Fibroblast of lung (primary cell): ENCODE results near the gene HLF. TPM values are rescaled to one million over a fixed set of nuclear protein-coding genes. Genes with fewer than 3 reads are reported as not detected.

Experiments
- DNase-seq, 2 donors: peaks; one replicate each; pipeline versions ENCODE4 v3.0.0 to v3.0.0-alpha.2; 2010; ENCODE audit warnings: low read depth in 2 of 2
- H2AFZ ChIP-seq: 2 replicates; pipeline ENCODE4 v1.5.1; 2012; ENCODE audit warnings: low read length, control low read depth, inconsistent platforms
- H3K27ac ChIP-seq: 2 replicates; pipeline ENCODE4 v1.5.1; 2011; ENCODE audit warnings: low read length, control low read depth; ENCODE audit not compliant: insufficient read depth
- H3K27me3 ChIP-seq: 2 replicates; pipeline ENCODE4 v1.5.1; 2011; ENCODE audit warnings: mild to moderate bottlenecking, low read length; ENCODE audit not compliant: control insufficient read depth, insufficient read depth
- H3K36me3 ChIP-seq: 2 replicates; pipeline ENCODE4 v1.5.1; 2011; ENCODE audit warnings: low read length; ENCODE audit not compliant: control insufficient read depth, insufficient read depth
- H3K4me1 ChIP-seq: 2 replicates; pipeline ENCODE4 v1.5.1; 2011; ENCODE audit warnings: low read length; ENCODE audit not compliant: control insufficient read depth, insufficient read depth; ENCODE audit errors: extremely low read depth
- H3K4me2 ChIP-seq: 2 replicates; pipeline ENCODE4 v1.5.1; 2011; ENCODE audit warnings: low read length, control low read depth; ENCODE audit not compliant: insufficient read depth; ENCODE audit errors: extremely low read depth
- H3K4me3 ChIP-seq, 4 experiments: fragments of 200-600 bp in 1 of 4; sonication (generic) in 1 of 4; replicated peaks in 1 of 4; 2 replicates each; pipeline ENCODE4 v1.5.1; 2011 to 2016; ENCODE audit warnings: low read length in 4 of 4, low read depth in 3 of 4, mild to moderate bottlenecking in 3 of 4, control low read depth in 2 of 4, inconsistent platforms in 1 of 4, mixed read lengths in 1 of 4; ENCODE audit not compliant: insufficient read depth in 1 of 4; ENCODE audit errors: control extremely low read depth in 1 of 4
- H3K79me2 ChIP-seq: 2 replicates; pipeline ENCODE4 v1.5.1; 2012; ENCODE audit warnings: mild to moderate bottlenecking, low read length, inconsistent platforms; ENCODE audit not compliant: control insufficient read depth, insufficient read depth
- H3K9ac ChIP-seq: 2 replicates; pipeline ENCODE4 v1.5.1; 2011; ENCODE audit warnings: mild to moderate bottlenecking, low read length, control low read depth; ENCODE audit not compliant: insufficient read depth
- H3K9me3 ChIP-seq: 2 replicates; pipeline ENCODE4 v1.5.1; 2012; ENCODE audit warnings: low read depth, low read length; ENCODE audit not compliant: control insufficient read depth, insufficient read depth
- H4K20me1 ChIP-seq: 2 replicates; pipeline ENCODE4 v1.5.1; 2011; ENCODE audit warnings: low read length; ENCODE audit not compliant: control insufficient read depth, insufficient read depth; ENCODE audit errors: extremely low read depth
- EZH2 ChIP-seq: IDR thresholded peaks from 2 replicates; pipeline ENCODE4 v1.5.1; 2012; ENCODE audit warnings: low read length, control low read depth, mild to moderate bottlenecking; ENCODE audit errors: missing control alignments
- polyA plus RNA-seq, 2 donors: library from polyadenylated mRNA; depleted of rRNA in 1 of 2; stranded (reverse) in 1 of 2; unstranded in 1 of 2; fragments of >200 nt; gene quantifications; 2 replicates each; pipeline ENCODE4 v1.2.1, GENCODE V29; 2011 to 2012; ENCODE audit warnings: missing spikeins in 1 of 2
- total RNA-seq: library from RNA; depleted of rRNA; stranded (reverse); fragments of >200 nt; gene quantifications from 2 replicates; pipeline ENCODE4 v1.2.1, GENCODE V29; 2014
- TF ChIP-seq, protein P1 (sequence below), 2 donors: IDR thresholded peaks in 1 of 2; conservative IDR thresholded peaks in 1 of 2; 1 replicate in 1 of 2; 2 replicates in 1 of 2; pipeline ENCODE4 v1.5.1; 2011 to 2012; ENCODE audit warnings: low read length in 2 of 2, control low read depth in 1 of 2, inconsistent platforms in 1 of 2, low read depth in 1 of 2, mild to moderate bottlenecking in 1 of 2

The HLF gene
- total and polyA plus RNA-seq, 2 donors (not counting 1 experiment from before 2014, with no cell fraction given): 0.17 to 0.69 TPM

DNA sequence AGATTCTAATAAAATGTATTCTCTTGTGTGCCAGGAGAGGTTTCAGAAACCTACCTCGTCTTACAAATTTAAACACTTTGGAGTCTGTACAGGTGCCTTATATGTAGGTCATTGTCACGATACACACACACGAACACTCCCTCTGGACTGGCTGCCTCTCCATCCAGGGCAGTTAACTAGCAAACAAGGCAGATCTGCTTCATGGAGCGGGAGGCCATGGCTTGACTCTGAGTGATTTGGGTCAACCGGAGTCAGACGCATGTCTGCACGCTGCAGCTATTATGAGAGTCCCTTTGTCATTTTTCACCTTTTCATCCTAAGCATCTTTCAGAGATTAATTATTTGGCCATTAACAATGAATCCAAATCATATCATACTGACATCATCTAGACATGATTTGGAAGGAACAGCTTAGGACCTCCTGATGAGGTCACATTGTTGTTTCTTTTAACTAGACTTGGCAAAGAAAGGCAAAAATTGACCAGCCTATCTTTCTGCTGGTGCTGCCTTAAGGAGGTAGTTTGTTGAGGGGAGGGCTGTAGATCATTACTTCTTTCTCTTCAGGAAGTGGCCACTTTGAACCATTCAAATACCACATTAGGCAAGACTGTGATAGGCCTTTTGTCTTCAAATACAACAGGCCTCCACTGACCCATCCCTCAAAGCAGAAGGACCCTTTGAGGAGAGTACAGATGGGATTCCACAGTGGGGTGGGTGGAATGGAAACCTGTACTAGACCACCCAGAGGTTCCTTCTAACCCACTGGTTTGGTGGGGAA, 58.9 kb downstream of the HLF start:
- Histone ChIP-seq H3K36me3 (no peaks in the 10 kb centered on the region), H3K4me2 (no peak overlapping the region), H2AFZ (no peak overlapping the region), H3K9me3 (no peaks in the 10 kb centered on the region), H3K9ac (no peak overlapping the region), H4K20me1 (no peaks in the 10 kb centered on the region), H3K4me1 (no peaks in the 10 kb centered on the region), H3K79me2 (no peaks in the 10 kb centered on the region), H3K4me3 (no peak overlapping the region), H3K27me3 (no peaks in the 10 kb centered on the region), H3K27ac (no peak overlapping the region)
- TF ChIP-seq EZH2: no peak
- TF ChIP-seq, protein P1, sequence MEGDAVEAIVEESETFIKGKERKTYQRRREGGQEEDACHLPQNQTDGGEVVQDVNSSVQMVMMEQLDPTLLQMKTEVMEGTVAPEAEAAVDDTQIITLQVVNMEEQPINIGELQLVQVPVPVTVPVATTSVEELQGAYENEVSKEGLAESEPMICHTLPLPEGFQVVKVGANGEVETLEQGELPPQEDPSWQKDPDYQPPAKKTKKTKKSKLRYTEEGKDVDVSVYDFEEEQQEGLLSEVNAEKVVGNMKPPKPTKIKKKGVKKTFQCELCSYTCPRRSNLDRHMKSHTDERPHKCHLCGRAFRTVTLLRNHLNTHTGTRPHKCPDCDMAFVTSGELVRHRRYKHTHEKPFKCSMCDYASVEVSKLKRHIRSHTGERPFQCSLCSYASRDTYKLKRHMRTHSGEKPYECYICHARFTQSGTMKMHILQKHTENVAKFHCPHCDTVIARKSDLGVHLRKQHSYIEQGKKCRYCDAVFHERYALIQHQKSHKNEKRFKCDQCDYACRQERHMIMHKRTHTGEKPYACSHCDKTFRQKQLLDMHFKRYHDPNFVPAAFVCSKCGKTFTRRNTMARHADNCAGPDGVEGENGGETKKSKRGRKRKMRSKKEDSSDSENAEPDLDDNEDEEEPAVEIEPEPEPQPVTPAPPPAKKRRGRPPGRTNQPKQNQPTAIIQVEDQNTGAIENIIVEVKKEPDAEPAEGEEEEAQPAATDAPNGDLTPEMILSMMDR (conservative IDR thresholded peaks at IDR 0.05 in 1 of 2, IDR thresholded peaks at IDR 0.05 in 1 of 2; ENCODE audit: low read depth in 1 of 2, low read length in 2 of 2): no peak
- no peak for DNase-seq

DNA sequence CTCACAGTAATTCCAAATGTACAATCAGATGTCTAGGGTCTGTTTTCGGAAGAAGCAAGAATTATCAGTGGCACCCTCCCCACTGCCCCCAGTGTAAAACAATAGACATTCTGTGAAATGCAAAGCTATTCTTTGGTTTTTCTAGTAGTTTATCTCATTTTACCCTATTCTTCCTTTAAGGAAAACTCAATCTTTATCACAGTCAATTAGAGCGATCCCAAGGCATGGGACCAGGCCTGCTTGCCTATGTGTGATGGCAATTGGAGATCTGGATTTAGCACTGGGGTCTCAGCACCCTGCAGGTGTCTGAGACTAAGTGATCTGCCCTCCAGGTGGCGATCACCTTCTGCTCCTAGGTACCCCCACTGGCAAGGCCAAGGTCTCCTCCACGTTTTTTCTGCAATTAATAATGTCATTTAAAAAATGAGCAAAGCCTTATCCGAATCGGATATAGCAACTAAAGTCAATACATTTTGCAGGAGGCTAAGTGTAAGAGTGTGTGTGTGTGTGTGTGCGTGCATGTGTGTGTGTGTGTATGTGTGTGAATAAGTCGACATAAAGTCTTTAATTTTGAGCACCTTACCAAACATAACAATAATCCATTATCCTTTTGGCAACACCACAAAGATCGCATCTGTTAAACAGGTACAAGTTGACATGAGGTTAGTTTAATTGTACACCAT, 59.7 kb downstream of the HLF start:
- Histone ChIP-seq H3K4me2 (no peak overlapping the region), H3K36me3 (no peaks in the 10 kb centered on the region), H3K4me1 (no peaks in the 10 kb centered on the region), H2AFZ (no peak overlapping the region), H3K27me3 (no peaks in the 10 kb centered on the region), H3K79me2 (no peaks in the 10 kb centered on the region), H3K9me3 (no peaks in the 10 kb centered on the region), H4K20me1 (no peaks in the 10 kb centered on the region), H3K27ac (no peak overlapping the region), H3K9ac (no peak overlapping the region), H3K4me3 (no peak overlapping the region)
- no peak for DNase-seq
- TF ChIP-seq, protein P1 (conservative IDR thresholded peaks at IDR 0.05 in 1 of 2, IDR thresholded peaks at IDR 0.05 in 1 of 2; ENCODE audit: low read depth in 1 of 2, low read length in 2 of 2): no peak
- no peak for TF ChIP-seq EZH2

DNA sequence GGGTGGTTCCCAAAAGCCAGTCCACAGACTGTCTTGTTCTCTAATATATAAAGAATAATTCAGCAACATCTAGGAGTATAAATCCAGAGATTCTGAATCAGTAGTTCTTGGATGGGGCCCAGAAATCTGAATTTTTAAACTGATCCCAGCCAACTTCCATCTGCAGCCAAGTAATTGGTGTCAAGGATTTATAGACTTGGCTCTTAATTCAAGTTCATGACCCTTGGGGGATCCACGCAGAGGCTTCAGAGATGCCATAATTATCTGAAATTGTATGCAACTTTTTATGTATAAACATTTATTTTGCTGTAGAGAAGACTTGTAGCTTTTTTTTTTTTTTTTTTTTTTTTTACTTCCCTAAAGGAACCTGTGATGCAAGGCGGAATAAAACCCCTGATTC, 60.6 kb downstream of the HLF start:
- no peaks in the 10 kb centered on the region for H3K79me2 ChIP-seq
- no peak overlapping the region for H3K4me2 ChIP-seq
- no peaks in the 10 kb centered on the region for H3K4me1 ChIP-seq
- H3K27ac ChIP-seq: no peak overlapping the region
- no peaks in the 10 kb centered on the region for H3K9me3 ChIP-seq
- no peak overlapping the region for H3K9ac ChIP-seq
- H3K36me3 ChIP-seq: no peaks in the 10 kb centered on the region
- peak in 1 of 2 donors; percentile 75 for DNase-seq
- TF ChIP-seq, protein P1 (conservative IDR thresholded peaks at IDR 0.05 in 1 of 2, IDR thresholded peaks at IDR 0.05 in 1 of 2; ENCODE audit: low read depth in 1 of 2, low read length in 2 of 2): no peak
- TF ChIP-seq EZH2: no peak
- no peak overlapping the region for H2AFZ ChIP-seq
- H4K20me1 ChIP-seq: no peaks in the 10 kb centered on the region
- H3K4me3 ChIP-seq: no peak overlapping the region
- no peaks in the 10 kb centered on the region for H3K27me3 ChIP-seq
